Stimulated activated CD8-positive, alpha-beta memory T cell treated with anti-CD3 and anti-CD28 coated beads, Interleukin-15, amount 100 ng/mL, for 1 hour (primary cell): Measurements from ENCODE around the gene C5AR2.
"Not testable (repeated sequence)": the region's sequence is repeated elsewhere in the genome, so short reads cannot be mapped to it uniquely, and the experiment has no call there.

Experiments
- DNase-seq: peaks from one replicate; pipeline ENCODE4 v3.0.0-alpha.2; 2020; ENCODE audit warnings: low read depth

Gene C5AR2

DNA sequence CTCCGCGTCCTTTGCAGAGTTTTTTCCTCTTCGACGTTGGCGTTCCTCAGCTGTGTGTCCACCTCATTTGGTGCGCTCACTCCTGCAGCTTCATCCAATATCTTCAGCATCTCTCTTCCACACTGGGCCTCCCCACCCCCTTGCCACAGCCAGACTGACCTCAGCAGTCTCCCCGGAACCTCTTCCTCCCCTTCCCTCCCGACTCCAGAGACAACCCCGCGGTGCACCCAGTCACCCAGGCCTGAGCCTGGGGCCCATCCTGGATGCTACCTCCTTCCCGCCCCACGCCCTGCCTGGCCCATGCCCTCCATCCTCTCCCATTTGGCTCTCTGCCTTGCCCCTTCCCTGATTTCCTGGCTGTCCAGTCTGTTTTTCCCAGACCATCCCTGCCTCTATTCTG lies 8.1 kb upstream of the C5AR2 start:
- no peak for DNase-seq

DNA sequence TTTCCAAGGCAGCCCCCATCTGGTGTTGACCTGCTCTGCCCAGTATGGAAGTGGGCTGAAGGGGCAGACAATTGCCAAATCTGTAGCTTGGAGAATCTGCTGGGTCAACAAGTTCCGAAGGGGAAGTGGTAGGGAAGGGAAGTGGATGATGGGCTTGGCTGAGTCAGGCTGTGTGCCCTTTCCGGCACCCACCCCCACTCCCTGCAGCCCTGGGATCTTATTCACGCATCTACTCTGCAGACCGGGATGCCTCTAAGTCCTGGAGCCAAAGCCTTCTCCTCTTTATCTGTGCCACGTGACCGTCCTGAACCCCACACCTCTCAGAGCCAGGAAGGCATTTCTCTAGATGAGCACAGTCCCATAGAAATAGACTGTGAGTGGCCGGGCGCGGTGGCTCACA lies 7.5 kb upstream of the C5AR2 start:
- no peak for DNase-seq

DNA sequence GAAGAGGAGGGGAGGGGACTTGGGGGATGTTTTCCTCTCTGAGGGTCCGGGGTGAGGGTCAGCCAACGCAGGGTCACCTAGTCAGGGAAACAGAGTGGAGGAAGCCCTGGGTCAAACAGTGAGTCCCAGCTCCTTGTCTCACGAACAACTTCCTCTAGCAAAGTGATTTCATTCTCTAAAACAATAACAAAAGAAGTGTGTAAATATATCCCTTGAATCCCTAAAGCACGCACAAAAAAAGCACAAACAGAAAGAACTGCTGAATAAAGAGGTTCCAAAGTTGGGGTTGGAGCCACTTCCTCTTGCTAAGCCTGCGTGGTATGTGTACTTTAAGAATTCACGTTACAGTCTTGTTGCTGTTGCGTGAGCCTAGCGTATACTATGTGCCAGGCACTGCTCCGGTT lies 1.5 kb upstream of the C5AR2 start:
- DNase-seq = no peak

- no peak for DNase-seq
Measured at GRCh38 chr19:47331490-47331889, 485 bp upstream of the C5AR2 start.

DNA sequence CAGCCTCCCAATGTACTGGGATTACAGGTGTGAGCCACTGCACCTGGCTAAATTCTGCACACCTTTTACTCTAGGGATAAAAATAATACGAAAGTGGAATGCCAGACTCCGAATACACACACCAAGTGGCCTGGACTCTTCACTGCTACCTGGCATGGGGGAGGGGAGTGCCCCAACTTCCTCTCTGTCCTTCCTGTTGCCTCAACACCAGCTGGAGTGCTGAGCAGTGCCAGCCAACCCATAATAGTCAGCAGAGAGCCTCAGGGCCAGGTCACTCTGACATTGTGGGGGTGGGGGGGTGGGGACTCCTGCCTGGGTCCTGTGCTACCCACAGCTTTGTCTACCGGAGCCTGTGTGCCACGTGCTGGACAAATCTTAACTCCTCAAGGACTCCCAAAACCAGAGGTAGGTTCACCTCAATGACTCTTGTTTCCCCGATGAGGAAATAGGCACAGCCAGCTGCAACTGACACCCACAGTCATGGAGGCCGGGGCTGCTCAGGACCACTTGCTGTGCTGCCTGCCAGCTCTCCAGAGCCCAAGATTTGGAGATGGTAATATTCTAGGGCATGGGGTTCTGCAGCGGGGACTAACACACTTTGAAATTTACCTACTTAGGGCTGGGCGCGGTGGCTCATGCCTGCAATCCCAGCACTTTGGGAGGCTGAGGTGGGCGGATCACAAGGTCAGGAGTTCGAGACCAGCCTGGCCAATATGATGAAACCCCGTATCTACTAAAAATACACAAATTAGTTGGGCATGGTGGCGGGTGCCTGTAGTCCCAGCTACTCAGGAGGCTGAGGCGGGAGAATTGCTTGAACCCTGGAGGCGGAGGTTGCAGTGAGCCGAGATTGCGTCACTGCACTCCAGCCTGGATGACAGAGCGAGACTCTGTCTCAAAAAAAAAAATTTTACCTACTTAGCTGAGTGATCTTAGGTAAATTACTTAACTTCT lies 5.1 kb downstream of the C5AR2 start:
- DNase-seq = not testable (repeated sequence)

DNA sequence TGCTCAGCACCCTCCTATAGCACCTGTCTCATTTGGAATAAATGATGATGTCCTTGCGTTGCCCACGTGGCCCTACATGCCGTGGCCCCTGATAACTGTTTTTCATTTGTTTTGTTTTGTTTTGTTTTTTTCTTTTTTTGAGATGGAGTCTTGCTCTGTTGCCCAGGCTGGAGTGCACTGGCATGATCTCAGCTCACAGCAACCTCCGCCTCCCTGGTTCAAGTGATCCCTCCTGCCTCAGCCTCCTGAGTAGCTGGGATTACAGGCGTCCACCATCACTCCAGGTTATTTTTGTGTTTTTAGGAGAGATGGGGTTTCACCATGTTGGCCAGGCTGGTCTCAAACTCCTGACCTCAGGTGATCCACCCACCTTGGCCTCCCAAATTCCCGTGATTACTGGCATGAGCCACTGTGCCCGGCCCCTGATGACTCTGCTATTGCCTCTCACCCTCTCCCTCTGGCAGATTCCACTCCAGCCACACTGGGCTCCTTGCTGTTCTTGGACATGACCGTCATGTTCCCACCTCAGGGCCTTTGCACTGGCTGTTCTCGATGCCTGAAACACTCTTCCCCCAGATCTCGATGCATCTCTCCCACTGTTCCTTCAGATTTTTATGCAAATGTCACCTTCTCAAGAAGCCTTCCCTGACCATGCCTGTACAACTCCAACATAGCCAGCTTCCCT lies 7.4 kb downstream of the C5AR2 start:
- no peak for DNase-seq

DNA sequence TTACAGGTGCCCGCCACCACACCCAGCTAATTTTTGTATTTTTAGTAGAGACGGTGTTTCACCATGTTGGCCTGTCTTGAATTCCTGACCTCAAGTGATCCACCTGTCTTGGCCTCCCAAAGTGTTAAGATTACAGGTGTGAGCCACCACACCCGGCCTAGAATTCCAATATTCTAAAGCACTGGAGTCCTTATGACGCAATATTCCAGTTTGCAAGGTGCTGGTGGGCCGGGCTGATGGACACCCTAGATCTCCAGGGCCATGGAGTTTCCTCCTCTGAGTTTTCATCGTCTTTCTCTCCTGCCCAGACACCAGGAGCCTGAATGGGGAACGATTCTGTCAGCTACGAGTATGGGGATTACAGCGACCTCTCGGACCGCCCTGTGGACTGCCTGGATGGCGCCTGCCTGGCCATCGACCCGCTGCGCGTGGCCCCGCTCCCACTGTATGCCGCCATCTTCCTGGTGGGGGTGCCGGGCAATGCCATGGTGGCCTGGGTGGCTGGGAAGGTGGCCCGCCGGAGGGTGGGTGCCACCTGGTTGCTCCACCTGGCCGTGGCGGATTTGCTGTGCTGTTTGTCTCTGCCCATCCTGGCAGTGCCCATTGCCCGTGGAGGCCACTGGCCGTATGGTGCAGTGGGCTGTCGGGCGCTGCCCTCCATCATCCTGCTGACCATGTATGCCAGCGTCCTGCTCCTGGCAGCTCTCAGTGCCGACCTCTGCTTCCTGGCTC lies 8.7 kb downstream of the C5AR2 start:
- DNase-seq = no peak

DNA sequence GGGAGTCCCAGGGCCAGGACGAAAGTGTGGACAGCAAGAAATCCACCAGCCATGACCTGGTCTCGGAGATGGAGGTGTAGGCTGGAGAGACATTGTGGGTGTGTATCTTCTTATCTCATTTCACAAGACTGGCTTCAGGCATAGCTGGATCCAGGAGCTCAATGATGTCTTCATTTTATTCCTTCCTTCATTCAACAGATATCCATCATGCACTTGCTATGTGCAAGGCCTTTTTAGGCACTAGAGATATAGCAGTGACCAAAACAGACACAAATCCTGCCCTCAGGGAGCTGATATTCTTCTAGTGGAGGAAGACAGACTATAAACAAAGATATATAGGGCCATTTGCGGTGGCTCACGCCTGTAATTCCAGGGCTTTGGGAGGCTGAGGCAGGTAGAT lies 9.8 kb downstream of the C5AR2 start:
- DNase-seq = no peak

DNA sequence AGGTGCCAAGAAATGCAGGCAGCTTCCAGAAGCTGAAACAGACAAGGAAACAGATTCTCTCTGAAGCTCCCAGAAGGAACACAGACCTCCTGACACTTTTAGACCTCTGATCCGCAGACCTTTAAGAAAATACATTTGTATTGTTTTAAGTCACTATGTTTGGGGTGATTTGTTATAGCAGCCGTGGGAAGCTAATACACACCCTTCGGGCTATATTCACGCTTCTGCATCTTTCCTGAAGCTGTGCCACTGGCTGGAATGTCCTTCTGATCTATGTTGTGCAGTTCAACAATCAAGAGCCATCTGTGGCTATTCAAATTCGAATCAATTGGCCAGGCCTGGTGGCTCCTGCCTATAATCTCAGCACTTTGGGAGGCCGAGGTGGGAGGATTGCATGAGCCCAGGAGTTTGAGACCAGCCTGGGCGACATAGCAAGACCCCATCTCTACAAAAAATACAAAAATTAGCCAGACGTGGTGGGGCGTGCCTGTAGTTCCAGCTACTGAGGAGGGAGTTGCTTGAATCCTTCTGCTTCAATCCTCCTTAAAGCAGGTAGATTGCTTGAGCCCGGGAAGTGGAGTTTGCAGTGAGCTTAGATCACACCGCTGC lies 11.3 kb downstream of the C5AR2 start:
- DNase-seq = no peak

- DNase-seq = no peak
Measured at GRCh38 chr19:47344425-47344824, 12.4 kb downstream of the C5AR2 start.

GRCh38 chr19:47346024-47346423 lies 14.0 kb downstream of the C5AR2 start:
- not testable (repeated sequence) for DNase-seq

DNA sequence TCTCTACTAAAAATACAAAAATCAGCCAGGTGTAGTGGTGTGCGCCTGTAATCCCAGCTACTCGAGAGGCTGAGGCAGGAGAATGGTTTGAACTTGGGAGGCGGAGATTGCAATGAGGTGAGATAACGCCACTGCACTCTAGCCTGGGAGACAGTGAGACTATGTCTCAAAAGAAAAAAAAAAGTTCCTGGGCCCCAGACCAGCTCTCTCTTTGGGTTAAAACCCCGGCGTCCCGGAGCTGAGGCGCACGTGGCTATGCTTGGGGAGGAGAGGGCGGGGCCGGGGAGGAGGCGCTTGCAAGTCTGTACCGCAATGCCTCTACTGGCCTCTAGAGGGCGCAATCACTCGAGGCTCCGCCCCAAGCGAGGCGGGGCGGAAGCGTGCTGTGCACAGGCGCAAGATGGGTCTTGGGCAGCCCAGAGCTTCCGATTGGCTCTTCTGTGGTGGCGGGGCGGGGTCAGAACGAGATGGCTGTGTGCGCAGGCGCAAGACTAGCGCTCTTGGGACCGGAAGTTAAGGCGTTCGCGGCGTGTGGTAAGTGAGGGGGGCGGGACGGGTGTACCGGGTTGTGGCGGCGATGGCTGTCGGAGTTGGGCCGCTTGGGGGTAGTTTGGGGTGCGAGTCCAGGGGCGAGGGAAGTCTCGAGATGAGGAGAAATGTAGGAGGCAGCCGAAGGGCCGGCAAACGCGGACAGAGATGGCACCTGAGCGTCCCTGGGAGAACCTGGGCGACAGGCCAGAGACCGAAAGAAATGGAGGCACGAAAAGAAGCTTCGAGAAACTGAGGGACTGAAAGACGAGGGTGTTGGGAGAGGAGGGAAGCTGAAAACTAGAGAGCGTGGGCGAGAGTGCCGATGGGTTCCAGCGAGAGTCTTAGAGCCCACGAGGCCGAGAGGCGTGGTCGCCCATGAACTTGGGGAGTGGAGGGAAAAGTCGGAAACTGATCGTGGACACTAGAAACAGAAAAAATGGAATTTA lies 17.1 kb downstream of the C5AR2 start, which contains the start of gene DHX34:
Gene DHX34, plus strand, starts transcription at position 497 of the 977 bp plus-strand sequence. CDS start 3,716 bp downstream, outside the sequence.
- peak; percentile 98 for DNase-seq

DNA sequence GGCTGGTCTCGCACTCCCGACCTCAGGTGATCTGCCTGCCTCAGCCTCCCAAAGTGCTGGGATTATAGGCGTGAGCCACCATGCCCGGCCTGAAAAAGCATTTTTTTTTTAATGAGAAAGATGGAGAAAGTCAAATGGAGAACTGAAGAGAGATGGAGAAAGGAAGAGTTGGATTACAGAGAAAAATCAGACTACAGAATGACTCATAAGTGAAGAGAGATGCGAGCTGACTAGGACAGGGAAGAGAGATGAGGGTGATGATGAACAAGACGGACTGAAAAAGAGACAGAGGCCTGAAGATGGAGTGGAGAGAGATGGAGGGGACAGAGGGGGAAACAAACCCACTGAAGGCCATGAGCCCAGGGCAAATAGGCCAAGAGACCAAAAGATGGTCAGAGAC lies 18.7 kb downstream of the C5AR2 start:
- no peak for DNase-seq

GRCh38 chr19:47351548-47351947 lies 19.6 kb downstream of the C5AR2 start:
- DNase-seq = no peak

GRCh38 chr19:47352095-47352494 lies 20.1 kb downstream of the C5AR2 start:
- DNase-seq = no peak

GRCh38 chr19:47353307-47353712 lies 21.3 kb downstream of the C5AR2 start:
- DNase-seq = no peak

DNA sequence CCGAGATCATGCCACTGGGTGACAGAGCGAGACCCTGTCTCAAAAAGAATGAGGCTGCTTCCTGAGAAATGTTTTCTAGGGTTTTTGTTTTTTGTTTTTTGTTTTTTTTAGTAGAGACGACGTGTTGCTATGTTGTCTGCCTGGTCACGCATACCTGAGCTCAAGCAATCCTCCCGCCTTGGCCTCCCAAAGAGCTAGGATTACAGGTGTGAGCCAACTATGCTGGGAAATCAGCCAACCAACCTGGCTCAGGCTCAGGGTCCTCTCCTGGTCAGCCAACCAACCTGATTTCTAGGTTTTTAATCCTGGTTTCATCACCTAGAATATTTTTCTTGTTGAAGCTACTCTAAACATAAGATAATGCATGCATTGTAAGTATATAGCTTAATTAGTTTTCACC lies 24.9 kb downstream of the C5AR2 start:
- no peak for DNase-seq

DNA sequence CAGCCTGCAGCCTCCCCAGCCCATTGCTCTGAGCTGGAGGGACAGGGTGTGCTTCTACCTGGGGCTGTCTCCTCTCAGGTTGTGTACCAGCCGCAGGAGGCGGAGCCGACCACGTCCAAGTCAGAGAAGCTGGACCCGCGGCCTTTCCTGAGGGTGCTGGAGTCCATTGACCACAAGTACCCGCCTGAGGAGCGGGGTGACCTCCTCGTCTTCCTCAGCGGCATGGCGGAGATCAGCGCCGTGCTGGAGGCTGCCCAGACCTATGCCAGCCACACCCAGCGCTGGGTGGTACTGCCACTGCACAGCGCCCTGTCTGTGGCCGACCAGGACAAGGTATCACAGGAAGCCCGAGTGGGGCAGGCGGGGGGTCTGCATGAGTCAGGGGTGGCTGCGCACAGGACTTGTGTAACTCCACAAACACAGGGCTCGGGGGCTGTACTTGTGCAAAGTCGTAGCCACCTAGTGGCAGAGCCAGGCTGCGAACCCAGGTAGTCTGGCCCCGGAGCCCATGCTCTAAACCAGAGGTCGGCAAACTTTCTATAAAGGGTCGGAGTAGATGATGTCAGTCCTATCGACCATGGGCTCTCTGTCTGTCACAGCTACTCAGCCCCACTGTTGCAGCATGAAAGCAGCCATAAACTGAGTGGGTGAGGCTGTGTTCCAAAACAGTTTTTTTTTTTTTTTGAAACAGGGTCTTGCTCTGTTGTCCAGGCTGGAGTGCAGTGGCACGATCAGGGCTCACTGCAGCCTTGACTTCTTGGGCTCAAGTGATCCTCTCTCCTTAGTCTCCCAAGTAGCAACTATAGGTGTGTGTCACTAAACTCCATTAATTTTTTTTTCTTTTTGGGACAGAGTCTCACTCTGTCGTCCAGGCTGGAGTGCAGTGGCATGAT lies 26.1 kb downstream of the C5AR2 start:
- no peak for DNase-seq

DNA sequence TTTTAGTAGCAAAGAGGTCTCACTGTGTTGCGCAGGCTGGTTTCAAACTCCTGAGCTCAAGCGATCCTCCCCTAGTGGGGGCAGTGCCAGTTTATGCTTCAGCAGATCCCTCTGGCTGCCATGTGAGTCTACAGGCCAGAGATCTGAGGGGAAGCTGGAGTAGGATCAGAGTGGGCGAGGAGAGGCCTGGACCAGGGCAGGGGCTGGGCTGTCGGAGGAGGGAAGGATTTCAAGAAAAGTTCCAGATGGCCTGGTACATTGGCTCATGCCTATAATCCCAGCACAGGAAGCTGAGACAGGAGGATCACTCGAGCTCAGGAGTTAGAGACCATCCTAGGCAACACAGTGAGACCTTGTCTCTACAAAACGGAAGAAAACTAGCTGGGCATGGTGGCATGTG lies 27.0 kb downstream of the C5AR2 start:
- DNase-seq = no peak

- no peak for DNase-seq
Measured at GRCh38 chr19:47362321-47362720, 30.3 kb downstream of the C5AR2 start.
